Activated CD4-positive, alpha-beta T cell treated with anti-CD3 and anti-CD28 coated beads, Interleukin-2, amount 10 ng/mL, durations not matched to agents 24 days and 14 days (primary cell): Measurements from ENCODE around the gene FOXRED2. TPM values are rescaled to one million over a fixed set of nuclear protein-coding genes. Genes with fewer than 3 reads are reported as not detected.

ENCODE experiments used
- DNase-seq: peaks from one replicate; pipeline ENCODE4 v3.0.0; 2022
- H3K27ac Mint-ChIP-seq: one replicate; pipeline ENCODE4 v1.8.0; 2022; ENCODE audit warnings: mild to moderate bottlenecking, mixed read lengths
- H3K27me3 Mint-ChIP-seq: one replicate; pipeline ENCODE4 v1.8.0; 2022; ENCODE audit warnings: mixed read lengths
- H3K36me3 Mint-ChIP-seq: one replicate; pipeline ENCODE4 v1.8.0; 2022; ENCODE audit warnings: low read depth, mild to moderate bottlenecking, mixed read lengths
- H3K4me1 Mint-ChIP-seq: one replicate; pipeline ENCODE4 v1.8.0; 2021; ENCODE audit warnings: mixed read lengths
- H3K4me3 Mint-ChIP-seq: one replicate; pipeline ENCODE4 v1.8.0; 2022; ENCODE audit warnings: mild to moderate bottlenecking, moderate library complexity, mixed read lengths
- H3K9me3 Mint-ChIP-seq: one replicate; pipeline ENCODE4 v1.8.0; 2021; ENCODE audit warnings: mixed read lengths
- intact Hi-C: fragments of 100-400 bp; cut with micrococcal nuclease; formaldehyde crosslinking; loops from one replicate; pipeline ENCODE4 v1.15.1; 2023
- total RNA-seq: library from RNA; stranded (reverse); gene quantifications from 2 replicates; pipeline ENCODE4 v1.2.3, GENCODE V29; 2022

FOXRED2 gene
- total RNA-seq, 1 donor from 2014 or later = 26.3 TPM

- peaks cover 47% of the 10 kb centered on the region for H3K36me3 Mint-ChIP-seq
- H3K27me3 Mint-ChIP-seq = no peaks in the 10 kb centered on the region
- no peak for DNase-seq
- H3K4me3 Mint-ChIP-seq = no peak overlapping the region
- no peak overlapping the region for H3K27ac Mint-ChIP-seq
- peaks cover 25% of the 10 kb centered on the region for H3K4me1 Mint-ChIP-seq
- intact Hi-C loops = loop anchor here (1.0 kb wide), 3 partner anchors 83 to 170 kb away; no protein-coding TSS in a partner anchor
- H3K9me3 Mint-ChIP-seq = no peaks in the 10 kb centered on the region
These were observed 35.9 kb downstream of the FOXRED2 start for GRCh38 chr22:36470994-36471331.

GRCh38 chr22:36470162-36470993, 36.5 kb downstream of the FOXRED2 start:
- Mint-ChIP-seq H3K9me3 (no peaks in the 10 kb centered on the region), H3K27ac (peak overlapping the region; percentile 48), H3K36me3 (peaks cover 41% of the 10 kb centered on the region), H3K4me3 (peak overlapping the region; percentile 23), H3K27me3 (no peaks in the 10 kb centered on the region), H3K4me1 (peaks cover 22% of the 10 kb centered on the region)
- peak; percentile 95 for DNase-seq
- intact Hi-C loops = loop anchor here (1.0 kb wide), 3 partner anchors 82 to 169 kb away; no protein-coding TSS in a partner anchor

- no peaks in the 10 kb centered on the region for H3K27me3 Mint-ChIP-seq
- H3K4me1 Mint-ChIP-seq = peaks cover 22% of the 10 kb centered on the region
- no peak overlapping the region for H3K4me3 Mint-ChIP-seq
- H3K36me3 Mint-ChIP-seq = peaks cover 31% of the 10 kb centered on the region
- H3K27ac Mint-ChIP-seq = no peak overlapping the region
- no peaks in the 10 kb centered on the region for H3K9me3 Mint-ChIP-seq
- DNase-seq = no peak
- intact Hi-C loops = no loop called here
These were observed 37.6 kb downstream of the FOXRED2 start for GRCh38 chr22:36469094-36469710.

- H3K4me3 Mint-ChIP-seq = no peak overlapping the region
These were observed 38.9 kb downstream of the FOXRED2 start for GRCh38 chr22:36467946-36468345.

GRCh38 chr22:36467042-36467810, 39.6 kb downstream of the FOXRED2 start:
- intact Hi-C loops = no loop called here
- no peak overlapping the region for H3K4me3 Mint-ChIP-seq

More at GRCh38 chr22:36467946-36468345, 38.9 kb downstream of the FOXRED2 start:
- DNase-seq = no peak
- H3K4me1 Mint-ChIP-seq = peaks cover 22% of the 10 kb centered on the region
- H3K9me3 Mint-ChIP-seq = no peaks in the 10 kb centered on the region
- intact Hi-C loops = no loop called here
- H3K27me3 Mint-ChIP-seq = no peaks in the 10 kb centered on the region
- H3K27ac Mint-ChIP-seq = peak overlapping the region; percentile 56
- H3K36me3 Mint-ChIP-seq = peaks cover 26% of the 10 kb centered on the region

GRCh38 chr22:36466258-36466657, 40.6 kb downstream of the FOXRED2 start:
- H3K4me3 Mint-ChIP-seq = no peak overlapping the region
- intact Hi-C loops = no loop called here
- no peak overlapping the region for H3K27ac Mint-ChIP-seq

More at GRCh38 chr22:36467042-36467810, 39.6 kb downstream of the FOXRED2 start:
- peaks cover 22% of the 10 kb centered on the region for H3K4me1 Mint-ChIP-seq
- no peaks in the 10 kb centered on the region for H3K27me3 Mint-ChIP-seq
- H3K36me3 Mint-ChIP-seq = peaks cover 20% of the 10 kb centered on the region
- no peaks in the 10 kb centered on the region for H3K9me3 Mint-ChIP-seq
- peak overlapping the region; percentile 64 for H3K27ac Mint-ChIP-seq
- no peak for DNase-seq

GRCh38 chr22:36465232-36466021, 41.4 kb downstream of the FOXRED2 start:
- H3K4me1 Mint-ChIP-seq = peaks cover 20% of the 10 kb centered on the region
- H3K27me3 Mint-ChIP-seq = no peaks in the 10 kb centered on the region
- no peak overlapping the region for H3K4me3 Mint-ChIP-seq
- H3K27ac Mint-ChIP-seq = no peak overlapping the region
- intact Hi-C loops = no loop called here
- DNase-seq = no peak
- H3K36me3 Mint-ChIP-seq = peaks cover 11% of the 10 kb centered on the region
- no peaks in the 10 kb centered on the region for H3K9me3 Mint-ChIP-seq

More at GRCh38 chr22:36466258-36466657, 40.6 kb downstream of the FOXRED2 start:
- H3K4me1 Mint-ChIP-seq = peaks cover 22% of the 10 kb centered on the region
- peaks cover 14% of the 10 kb centered on the region for H3K36me3 Mint-ChIP-seq
- no peaks in the 10 kb centered on the region for H3K27me3 Mint-ChIP-seq
- no peaks in the 10 kb centered on the region for H3K9me3 Mint-ChIP-seq
- no peak for DNase-seq

- H3K27me3 Mint-ChIP-seq = no peaks in the 10 kb centered on the region
- H3K36me3 Mint-ChIP-seq = peaks cover 9% of the 10 kb centered on the region
- H3K4me1 Mint-ChIP-seq = peaks cover 14% of the 10 kb centered on the region
- intact Hi-C loops = no loop called here
- no peak for DNase-seq
- no peaks in the 10 kb centered on the region for H3K9me3 Mint-ChIP-seq
- H3K4me3 Mint-ChIP-seq = no peak overlapping the region
- no peak overlapping the region for H3K27ac Mint-ChIP-seq
These were observed 42.1 kb downstream of the FOXRED2 start for GRCh38 chr22:36464715-36465231.

GRCh38 chr22:36463783-36464184, 43.1 kb downstream of the FOXRED2 start:
- Mint-ChIP-seq H3K27me3 (no peaks in the 10 kb centered on the region), H3K9me3 (no peaks in the 10 kb centered on the region), H3K4me1 (peaks cover 14% of the 10 kb centered on the region), H3K27ac (no peak overlapping the region), H3K4me3 (no peak overlapping the region), H3K36me3 (peaks cover 9% of the 10 kb centered on the region)
- DNase-seq = no peak
- intact Hi-C loops = no loop called here

- intact Hi-C loops = no loop called here
- Mint-ChIP-seq H3K36me3 (peaks cover 2% of the 10 kb centered on the region), H3K27ac (no peak overlapping the region), H3K4me1 (peaks cover 12% of the 10 kb centered on the region), H3K27me3 (no peaks in the 10 kb centered on the region), H3K9me3 (no peaks in the 10 kb centered on the region), H3K4me3 (no peak overlapping the region)
- no peak for DNase-seq
These were observed 44.9 kb downstream of the FOXRED2 start for GRCh38 chr22:36461665-36462649.

GRCh38 chr22:36460202-36460601, 46.6 kb downstream of the FOXRED2 start:
- no peak overlapping the region for H3K27ac Mint-ChIP-seq
- H3K4me1 Mint-ChIP-seq = peaks cover 20% of the 10 kb centered on the region
- intact Hi-C loops = no loop called here
- H3K36me3 Mint-ChIP-seq = no peaks in the 10 kb centered on the region
- no peak overlapping the region for H3K4me3 Mint-ChIP-seq
- no peaks in the 10 kb centered on the region for H3K27me3 Mint-ChIP-seq
- no peaks in the 10 kb centered on the region for H3K9me3 Mint-ChIP-seq
- no peak for DNase-seq
